ENCODE data around the gene AAK1. TPM values are rescaled to one million over a fixed set of nuclear protein-coding genes. Genes with fewer than 3 reads are reported as not detected.
A peak's percentile ranks its signal among the peaks of the same experiment; 100 is the strongest.

The AAK1 gene
- polyA plus RNA-seq, 1 of the 3 experiments (the other 2 are of a cell fraction), result 13.4 TPM

DNA sequence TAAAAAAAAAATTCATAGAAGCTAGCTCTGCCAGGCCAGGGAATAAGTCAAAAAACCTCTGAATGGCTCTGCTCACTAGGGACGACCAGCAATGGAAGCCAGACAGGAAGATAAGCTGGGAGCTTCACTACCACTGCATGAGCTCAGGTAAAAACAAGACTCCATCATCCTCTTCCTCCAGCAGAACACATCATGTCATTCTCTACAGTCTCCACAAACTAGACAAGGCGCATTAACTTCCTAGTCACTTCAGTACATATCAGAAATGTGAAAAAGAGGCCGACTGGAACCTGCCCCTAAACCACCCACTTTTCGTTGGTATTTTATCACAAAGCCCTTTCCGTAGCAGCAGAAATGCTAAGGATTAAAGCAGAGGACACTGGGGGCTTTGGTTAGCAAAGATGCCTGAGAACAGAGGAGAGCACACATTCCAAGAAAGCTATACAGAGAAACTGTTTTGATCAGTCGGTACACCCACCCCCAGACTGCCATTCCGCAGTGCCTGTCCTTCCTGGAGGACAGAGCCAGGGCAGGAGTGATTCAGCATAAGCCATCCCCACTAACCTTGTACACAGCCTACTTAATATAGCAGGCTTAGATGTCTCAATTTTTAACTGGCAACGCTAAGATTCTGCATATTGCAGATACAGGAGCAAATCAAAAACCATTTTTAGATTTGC, 53.4 kb downstream of the AAK1 start:
- Histone ChIP-seq H3K36me3 (replicated peaks in 1 of 2; ENCODE audit: control insufficient read depth in 1 of 2, insufficient read depth in 2 of 2, low read length in 1 of 2) (no peaks in the 10 kb centered on the region), H3K9ac (no peak overlapping the region)

GRCh38 chr2:69588945-69589344, 54.6 kb downstream of the AAK1 start:
- no peak overlapping the region for H3K9ac ChIP-seq
- H3K27me3 ChIP-seq (ENCODE audit: insufficient read depth), result no peaks in the 10 kb centered on the region
- H3K9me3 ChIP-seq, result no peaks in the 10 kb centered on the region
- H2AFZ ChIP-seq (ENCODE audit: low read depth), result no peak overlapping the region
- peaks cover 87% of the 10 kb centered on the region for H3K79me2 ChIP-seq (ENCODE audit: insufficient read depth)
- H3K4me2 ChIP-seq, result no peak overlapping the region
- no peak overlapping the region for H3K27ac ChIP-seq (ENCODE audit: low read depth in 2 of 2, low read length in 1 of 2)
- no peak overlapping the region for H3K4me3 ChIP-seq (ENCODE audit: low read depth in 2 of 2, low read length in 1 of 2)
- ChIA-PET POLR2A (no interaction called here), CTCF (interaction anchor here (1.1 to 1.5 kb wide), 3 partner anchors 8 to 136 kb away, joined by 3 to 7 read pairs (median 3); no protein-coding TSS in a partner anchor)
- no peaks in the 10 kb centered on the region for H3K9me2 ChIP-seq
- peaks cover 42% of the 10 kb centered on the region for H4K20me1 ChIP-seq (ENCODE audit: insufficient read depth)
- WGBS (ENCODE audit: low lambda C conversion rate), result 96% methylated on average over 6 of the region's 6 CpGs
- peaks cover 0 to 16% of the 10 kb centered on the region in 2 experiments; a peak in 2 of 4 replicates for H3K4me1 ChIP-seq (ENCODE audit: control insufficient read depth in 1 of 2, insufficient read depth in 2 of 2, low read depth in 1 of 2, low read length in 1 of 2)
- DNase-seq, result no peak
- no peaks in the 10 kb centered on the region for H3K36me3 ChIP-seq (replicated peaks in 1 of 2; ENCODE audit: control insufficient read depth in 1 of 2, insufficient read depth in 2 of 2, low read length in 1 of 2)
- H3F3A ChIP-seq (replicated peaks; ENCODE audit: insufficient read depth), result no peaks in the 10 kb centered on the region
- no peak for TF ChIP-seq FOXJ3 (CRISPR knock-in tag; IDR thresholded peaks at IDR 0.05)
- no peak for TF ChIP-seq RAD21 (IDR thresholded peaks at IDR 0.05; ENCODE audit: low read length)
- TF ChIP-seq EZH2phosphoT487 (IDR thresholded peaks at IDR 0.05; ENCODE audit: borderline replicate concordance, low read depth), result no peak
- TF ChIP-seq TCF12 (IDR thresholded peaks at IDR 0.05), result no peak
- TF ChIP-seq FOSL2 (IDR thresholded peaks at IDR 0.05; ENCODE audit: borderline replicate concordance, low read depth), result no peak
- TF ChIP-seq TAF1 (IDR thresholded peaks at IDR 0.05; ENCODE audit: borderline replicate concordance, low read depth, low read length), result no peak
- TF ChIP-seq GATA2 (CRISPR knock-in tag; IDR thresholded peaks at IDR 0.05), result no peak
- TF ChIP-seq USF2 (IDR thresholded peaks at IDR 0.05; ENCODE audit: borderline replicate concordance, low read depth, low read length), result no peak
- no peak for TF ChIP-seq FOXM1 (IDR thresholded peaks at IDR 0.05; ENCODE audit: low read depth)
- no peak for TF ChIP-seq USF1 (IDR thresholded peaks at IDR 0.05; ENCODE audit: borderline replicate concordance, low read depth)
- no peak for TF ChIP-seq POLR2AphosphoS5 (IDR thresholded peaks at IDR 0.05; ENCODE audit: low read depth, low read length)
- TF ChIP-seq ELF1 (IDR thresholded peaks at IDR 0.05), result no peak
- TF ChIP-seq YY1 (IDR thresholded peaks at IDR 0.05; ENCODE audit: low read depth), result no peak
- TF ChIP-seq SIN3A (IDR thresholded peaks at IDR 0.05; ENCODE audit: borderline replicate concordance, low read depth, low read length), result no peak
- TF ChIP-seq, protein P1, sequence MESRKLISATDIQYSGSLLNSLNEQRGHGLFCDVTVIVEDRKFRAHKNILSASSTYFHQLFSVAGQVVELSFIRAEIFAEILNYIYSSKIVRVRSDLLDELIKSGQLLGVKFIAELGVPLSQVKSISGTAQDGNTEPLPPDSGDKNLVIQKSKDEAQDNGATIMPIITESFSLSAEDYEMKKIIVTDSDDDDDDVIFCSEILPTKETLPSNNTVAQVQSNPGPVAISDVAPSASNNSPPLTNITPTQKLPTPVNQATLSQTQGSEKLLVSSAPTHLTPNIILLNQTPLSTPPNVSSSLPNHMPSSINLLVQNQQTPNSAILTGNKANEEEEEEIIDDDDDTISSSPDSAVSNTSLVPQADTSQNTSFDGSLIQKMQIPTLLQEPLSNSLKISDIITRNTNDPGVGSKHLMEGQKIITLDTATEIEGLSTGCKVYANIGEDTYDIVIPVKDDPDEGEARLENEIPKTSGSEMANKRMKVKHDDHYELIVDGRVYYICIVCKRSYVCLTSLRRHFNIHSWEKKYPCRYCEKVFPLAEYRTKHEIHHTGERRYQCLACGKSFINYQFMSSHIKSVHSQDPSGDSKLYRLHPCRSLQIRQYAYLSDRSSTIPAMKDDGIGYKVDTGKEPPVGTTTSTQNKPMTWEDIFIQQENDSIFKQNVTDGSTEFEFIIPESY (IDR thresholded peaks at IDR 0.05; ENCODE audit: borderline replicate concordance, low read depth), result no peak
- no peak for TF ChIP-seq JUND (IDR thresholded peaks at IDR 0.05)
- TF ChIP-seq SMC3 (IDR thresholded peaks at IDR 0.05; ENCODE audit: low read depth, low read length), result no peak

More for the DNA sequence above, 53.4 kb downstream of the AAK1 start:
- Histone ChIP-seq H3K9me3 (no peaks in the 10 kb centered on the region), H3K4me3 (ENCODE audit: low read depth in 2 of 2, low read length in 1 of 2) (no peak overlapping the region), H3K4me2 (0 out of 2 replicates have a peak overlapping the region, but pooled peaks have one; percentile 48), H4K20me1 (ENCODE audit: insufficient read depth) (peaks cover 38% of the 10 kb centered on the region), H3K79me2 (ENCODE audit: insufficient read depth) (peaks cover 84% of the 10 kb centered on the region), H3K9me2 (no peaks in the 10 kb centered on the region), H3K27me3 (ENCODE audit: insufficient read depth) (no peaks in the 10 kb centered on the region), H3K27ac (ENCODE audit: low read depth in 2 of 2, low read length in 1 of 2) (peak overlapping the region in 1 of 2 experiments; percentile 7; a peak in 2 of 4 replicates), H3K4me1 (ENCODE audit: control insufficient read depth in 1 of 2, insufficient read depth in 2 of 2, low read depth in 1 of 2, low read length in 1 of 2) (peaks cover 0 to 16% of the 10 kb centered on the region in 2 experiments; a peak in 2 of 4 replicates), H2AFZ (ENCODE audit: low read depth) (no peak overlapping the region), H3F3A (replicated peaks; ENCODE audit: insufficient read depth) (no peaks in the 10 kb centered on the region)
- no peak for DNase-seq
- ChIA-PET CTCF (interaction anchor here (0.6 to 1.2 kb wide), 3 partner anchors 9 to 561 kb away, joined by 3 to 5 read pairs (median 3); no protein-coding TSS in a partner anchor), POLR2A (interaction anchor here (0.5 kb wide), 1 partner anchor 37 kb away, joined by 3 read pairs; no protein-coding TSS in a partner anchor)
- TF ChIP-seq MEF2A (IDR thresholded peaks at IDR 0.05; ENCODE audit: borderline replicate concordance, low read depth) (no peak), MAX (IDR thresholded peaks at IDR 0.05; ENCODE audit: low read depth) (no peak)
- 78% methylated on average over 8 of the region's 8 CpGs for WGBS (ENCODE audit: low lambda C conversion rate)
